Peyer's patch (tissue), 4 donors: ENCODE measurements around the gene MRAP.

Experiments
- POLR2A ChIP-seq, 2 donors: fragments of 450-650 bp; IDR thresholded peaks; one replicate each; pipeline ENCODE4 v1.5.1; 2017; ENCODE audit warnings: antibody characterized with exemption in 2 of 2, mild to moderate bottlenecking in 2 of 2, moderate library complexity in 2 of 2
- TF ChIP-seq, protein P1 (sequence below), 6 experiments: fragments of 450-650 bp in 4 of 6; fragments of 200-600 bp in 2 of 6; sonication (generic) in 1 of 6; IDR thresholded peaks; one replicate each; pipeline ENCODE4 v1.5.1; 2017 to 2019; ENCODE audit warnings: antibody characterized with exemption in 6 of 6, mild to moderate bottlenecking in 3 of 6, moderate library complexity in 1 of 6

GRCh38 chr21:32351428-32351827 lies 52.8 kb downstream of the MRAP start:
- TF ChIP-seq, protein P1, sequence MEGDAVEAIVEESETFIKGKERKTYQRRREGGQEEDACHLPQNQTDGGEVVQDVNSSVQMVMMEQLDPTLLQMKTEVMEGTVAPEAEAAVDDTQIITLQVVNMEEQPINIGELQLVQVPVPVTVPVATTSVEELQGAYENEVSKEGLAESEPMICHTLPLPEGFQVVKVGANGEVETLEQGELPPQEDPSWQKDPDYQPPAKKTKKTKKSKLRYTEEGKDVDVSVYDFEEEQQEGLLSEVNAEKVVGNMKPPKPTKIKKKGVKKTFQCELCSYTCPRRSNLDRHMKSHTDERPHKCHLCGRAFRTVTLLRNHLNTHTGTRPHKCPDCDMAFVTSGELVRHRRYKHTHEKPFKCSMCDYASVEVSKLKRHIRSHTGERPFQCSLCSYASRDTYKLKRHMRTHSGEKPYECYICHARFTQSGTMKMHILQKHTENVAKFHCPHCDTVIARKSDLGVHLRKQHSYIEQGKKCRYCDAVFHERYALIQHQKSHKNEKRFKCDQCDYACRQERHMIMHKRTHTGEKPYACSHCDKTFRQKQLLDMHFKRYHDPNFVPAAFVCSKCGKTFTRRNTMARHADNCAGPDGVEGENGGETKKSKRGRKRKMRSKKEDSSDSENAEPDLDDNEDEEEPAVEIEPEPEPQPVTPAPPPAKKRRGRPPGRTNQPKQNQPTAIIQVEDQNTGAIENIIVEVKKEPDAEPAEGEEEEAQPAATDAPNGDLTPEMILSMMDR (IDR thresholded peaks at IDR 0.05), result no peak
- no peak for TF ChIP-seq POLR2A (IDR thresholded peaks at IDR 0.05)
